K562 (cell line): ENCODE results near the gene FILIP1L. TPM values are rescaled to one million over a fixed set of nuclear protein-coding genes. Genes with fewer than 3 reads are reported as not detected.

Source experiments
- ATAC-seq: fragments of 200-7000 bp; cut with Tn5 transposase; 3 replicates; pipeline ENCODE4 v1.9.1; 2020; ENCODE audit warnings: moderate library complexity
- BruUV-seq: library from RNA; stranded (reverse); fragments of 400-500 nt; replicated peaks from 2 replicates; lab custom pipeline; 2021; lab: Mats Ljungman, UMichigan
- CTCF ChIA-PET: fragments of 300-600 bp; formaldehyde crosslinking; extraction: SDS; loops from one replicate; lab custom pipeline; 2021; ENCODE audit warnings: low intra/inter-chr PET ratio; lab: Yijun Ruan, JAX
- POLR2A ChIA-PET: fragments of 300-600, 350-650 bp; sonication (Branson Sonifier 250); formaldehyde crosslinking; extraction: SDS; loops from one replicate; lab custom pipeline; 2021; ENCODE audit warnings: antibody characterized with exemption, inconsistent platforms; lab: Yijun Ruan, JAX
- DNase-seq, 4 experiments: peaks; one replicate each; pipeline versions ENCODE4 v3.0.0 to v3.0.0-alpha.2; 2011 to 2018; ENCODE audit warnings: low spot score in 3 of 4, mixed read lengths in 3 of 4; ENCODE audit errors: extremely low read depth in 1 of 4
- FAIRE-seq: peaks from 2 replicates; lab custom pipeline; 2011; peaks lifted over from hg19 to GRCh38; lab: Jason Lieb, UNC
- H2AFZ ChIP-seq: 2 replicates; pipeline ENCODE4 v1.6.0; 2011; ENCODE audit warnings: low read depth, low read length, control low read depth, inconsistent platforms
- H3K27ac ChIP-seq: fragments of 200-600 bp; 3 replicates; pipeline ENCODE4 v1.8.0; 2011; ENCODE audit warnings: low read depth, mild to moderate bottlenecking, control low read depth, inconsistent platforms, low read length, moderate library complexity, mixed read lengths; ENCODE audit errors: extremely low read depth
- H3K27me3 ChIP-seq, 2 experiments: fragments of 300-600 bp in 1 of 2; 2 replicates in 1 of 2; 3 replicates in 1 of 2; pipeline versions ENCODE4 v1.6.0 to v1.8.0; 2011; ENCODE audit warnings: inconsistent platforms in 2 of 2, low read length in 2 of 2, mild to moderate bottlenecking in 1 of 2, mixed read lengths in 1 of 2, moderate library complexity in 1 of 2; ENCODE audit not compliant: control insufficient read depth in 2 of 2, insufficient read depth in 2 of 2
- H3K36me3 ChIP-seq: fragments of 300-600 bp; 3 replicates; pipeline ENCODE4 v1.8.0; 2011; ENCODE audit warnings: mild to moderate bottlenecking, low read length, inconsistent platforms; ENCODE audit not compliant: control insufficient read depth, insufficient read depth
- H3K4me1 ChIP-seq, 2 experiments: fragments of 200-600 bp in 1 of 2; replicated peaks in 1 of 2; 2 replicates in 1 of 2; 3 replicates in 1 of 2; pipeline versions ENCODE4 v1.5.1 to v1.8.0; 2011; ENCODE audit warnings: inconsistent platforms in 2 of 2, low read length in 2 of 2, mild to moderate bottlenecking in 1 of 2, mixed read lengths in 1 of 2, moderate library complexity in 1 of 2; ENCODE audit not compliant: control insufficient read depth in 2 of 2, insufficient read depth in 2 of 2
- H3K4me2 ChIP-seq: 2 replicates; pipeline ENCODE4 v1.6.1; 2011; ENCODE audit warnings: low read length, control low read depth, inconsistent platforms, mixed read lengths; ENCODE audit not compliant: insufficient read depth
- H3K4me3 ChIP-seq: fragments of 200-600 bp; sonication (generic), shearing (Covaris generic); 2 replicates; pipeline ENCODE4 v1.5.1; 2016; ENCODE audit warnings: control low read depth, inconsistent platforms
- H3K79me2 ChIP-seq: fragments of 200-600 bp; 3 replicates; pipeline ENCODE4 v1.8.0; 2011; ENCODE audit warnings: low read length, inconsistent platforms; ENCODE audit not compliant: control insufficient read depth, insufficient read depth
- H3K9ac ChIP-seq, 2 experiments: 2 replicates each; pipeline versions ENCODE4 v1.6.0 to v1.6.1; 2011; ENCODE audit warnings: low read depth in 2 of 2, low read length in 2 of 2, control low read depth in 1 of 2, inconsistent platforms in 1 of 2, mild to moderate bottlenecking in 1 of 2, mixed read lengths in 1 of 2; ENCODE audit not compliant: insufficient read depth in 1 of 2
- H3K9me1 ChIP-seq: one replicate; pipeline ENCODE4 v1.6.0; 2011; ENCODE audit warnings: inconsistent platforms, mild to moderate bottlenecking, low read length, moderate library complexity; ENCODE audit not compliant: control insufficient read depth, insufficient read depth
- H3K9me3 ChIP-seq: replicated peaks from 2 replicates; pipeline ENCODE4 v1.5.1; 2011; ENCODE audit warnings: low read depth, low read length, inconsistent platforms; ENCODE audit not compliant: control insufficient read depth, insufficient read depth
- H4K20me1 ChIP-seq: replicated peaks from 2 replicates; pipeline ENCODE4 v1.6.1; 2011; ENCODE audit warnings: low read length, inconsistent platforms, mixed read lengths; ENCODE audit not compliant: control insufficient read depth, insufficient read depth
- NFIX ChIP-seq: fragments of 250-450 bp; sonication (Bioruptor Pico); IDR thresholded peaks from 2 replicates; pipeline ENCODE4 v1.4.0; 2020; ENCODE audit warnings: low read depth, mild to moderate bottlenecking, moderate library complexity
- ZNF408 ChIP-seq: fragments of 250-450 bp; sonication (Bioruptor Pico); IDR thresholded peaks from 2 replicates; pipeline ENCODE4 v1.4.0; 2020; ENCODE audit warnings: low read depth, mild to moderate bottlenecking, moderate library complexity
- WGBS: fragments of 100-300 bp; shearing (Covaris generic); methylation state at CpG from one replicate; pipeline ENCODE4 v1.1.6; 2016; ENCODE audit warnings: low coverage, mixed read lengths; ENCODE audit not compliant: insufficient coverage; ENCODE audit errors: missing lambda C conversion rate; 5-methylcytosine and 5-hydroxymethylcytosine counted together
- in situ Hi-C: fragments of 300-500 bp; cut with MboI; formaldehyde crosslinking; loops from 4 replicates; pipeline ENCODE4 v1.15.0; 2018; ENCODE audit warnings: inconsistent platforms, mixed read lengths
- intact Hi-C: fragments of 100-400 bp; cut with micrococcal nuclease; formaldehyde crosslinking; loops from 2 replicates; pipeline ENCODE4 v1.14.2; 2022
- polyA plus RNA-seq, 8 experiments: library from polyadenylated mRNA; depleted of rRNA in 4 of 8; stranded (reverse) in 5 of 8; unstranded in 3 of 8; fragments of >200 nt; fragmentation: Nextera tagmentation in 2 of 8; fragmentation: Illumina TruSeq in 1 of 8; extraction: Ambion mirVana in 2 of 8; extraction: Trizol in 1 of 8; gene quantifications; 2 replicates each; pipeline versions ENCODE4 v1.2.1 to v1.2.3, GENCODE V29; 2011 to 2014; ENCODE audit warnings: inconsistent platforms in 1 of 8, missing spikeins in 1 of 8
- total RNA-seq, 7 experiments: library from RNA; depleted of rRNA in 6 of 7; stranded (reverse); fragments of >200 nt in 6 of 7; fragmentation: Illumina TruSeq in 2 of 7; extraction: Trizol in 2 of 7; gene quantifications; 2 replicates each; pipeline versions ENCODE4 v1.2.1 to v1.2.3, GENCODE V29; 2011 to 2021; ENCODE audit warnings: low replicate concordance in 1 of 7
- TF ChIP-seq, protein P1 (sequence below): fragments of 450-650 bp; IDR thresholded peaks from 2 replicates; pipeline ENCODE4 v1.6.1; 2017; ENCODE audit warnings: antibody characterized with exemption, mild to moderate bottlenecking

The FILIP1L gene
- total and polyA plus RNA-seq, 9 of the 15 experiments (the other 6 are each of a cell fraction or from before 2014, with no cell fraction given): 0.50 to 2.1 (median 1.1) TPM

DNA sequence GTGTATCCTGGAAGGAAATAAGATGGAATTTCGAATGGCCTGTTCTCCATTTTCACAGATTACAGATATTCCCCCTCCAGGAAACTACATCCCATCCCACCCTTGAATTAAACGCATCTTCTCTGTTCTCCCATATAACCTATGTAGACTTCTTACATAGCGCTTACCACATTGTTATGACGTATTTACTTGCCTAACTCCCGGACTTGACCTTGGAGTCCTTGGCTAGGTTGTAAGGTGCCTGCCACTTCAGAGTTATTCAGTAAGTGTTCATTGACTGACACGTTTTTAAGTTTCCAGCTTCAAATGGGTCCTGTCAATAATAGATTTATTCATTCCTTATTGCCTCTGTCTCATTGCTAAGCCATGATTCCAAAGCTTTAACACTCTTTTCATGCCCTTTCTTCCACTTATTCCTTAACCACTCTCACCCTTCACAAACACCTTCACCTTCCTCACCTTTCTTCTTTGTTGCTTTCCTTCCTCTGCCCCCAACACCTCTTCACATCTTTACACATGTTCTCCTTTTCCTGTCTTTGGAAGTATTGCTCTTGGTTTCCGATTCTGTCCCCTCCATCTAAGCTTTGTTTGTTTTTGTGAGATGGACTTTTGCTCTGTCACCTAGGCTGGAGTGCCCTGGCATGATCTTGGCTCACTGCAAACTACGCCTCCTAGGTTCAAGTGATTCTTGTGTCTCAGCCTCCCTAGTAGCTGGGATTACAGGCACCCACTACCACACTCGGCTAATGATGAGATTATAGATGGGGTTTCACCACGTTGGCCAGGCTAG lies 158.3 kb downstream of the FILIP1L start (continued):
- TF ChIP-seq, protein P1, sequence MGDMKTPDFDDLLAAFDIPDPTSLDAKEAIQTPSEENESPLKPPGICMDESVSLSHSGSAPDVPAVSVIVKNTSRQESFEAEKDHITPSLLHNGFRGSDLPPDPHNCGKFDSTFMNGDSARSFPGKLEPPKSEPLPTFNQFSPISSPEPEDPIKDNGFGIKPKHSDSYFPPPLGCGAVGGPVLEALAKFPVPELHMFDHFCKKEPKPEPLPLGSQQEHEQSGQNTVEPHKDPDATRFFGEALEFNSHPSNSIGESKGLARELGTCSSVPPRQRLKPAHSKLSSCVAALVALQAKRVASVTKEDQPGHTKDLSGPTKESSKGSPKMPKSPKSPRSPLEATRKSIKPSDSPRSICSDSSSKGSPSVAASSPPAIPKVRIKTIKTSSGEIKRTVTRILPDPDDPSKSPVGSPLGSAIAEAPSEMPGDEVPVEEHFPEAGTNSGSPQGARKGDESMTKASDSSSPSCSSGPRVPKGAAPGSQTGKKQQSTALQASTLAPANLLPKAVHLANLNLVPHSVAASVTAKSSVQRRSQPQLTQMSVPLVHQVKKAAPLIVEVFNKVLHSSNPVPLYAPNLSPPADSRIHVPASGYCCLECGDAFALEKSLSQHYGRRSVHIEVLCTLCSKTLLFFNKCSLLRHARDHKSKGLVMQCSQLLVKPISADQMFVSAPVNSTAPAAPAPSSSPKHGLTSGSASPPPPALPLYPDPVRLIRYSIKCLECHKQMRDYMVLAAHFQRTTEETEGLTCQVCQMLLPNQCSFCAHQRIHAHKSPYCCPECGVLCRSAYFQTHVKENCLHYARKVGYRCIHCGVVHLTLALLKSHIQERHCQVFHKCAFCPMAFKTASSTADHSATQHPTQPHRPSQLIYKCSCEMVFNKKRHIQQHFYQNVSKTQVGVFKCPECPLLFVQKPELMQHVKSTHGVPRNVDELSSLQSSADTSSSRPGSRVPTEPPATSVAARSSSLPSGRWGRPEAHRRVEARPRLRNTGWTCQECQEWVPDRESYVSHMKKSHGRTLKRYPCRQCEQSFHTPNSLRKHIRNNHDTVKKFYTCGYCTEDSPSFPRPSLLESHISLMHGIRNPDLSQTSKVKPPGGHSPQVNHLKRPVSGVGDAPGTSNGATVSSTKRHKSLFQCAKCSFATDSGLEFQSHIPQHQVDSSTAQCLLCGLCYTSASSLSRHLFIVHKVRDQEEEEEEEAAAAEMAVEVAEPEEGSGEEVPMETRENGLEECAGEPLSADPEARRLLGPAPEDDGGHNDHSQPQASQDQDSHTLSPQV: no peak
- no peak for TF ChIP-seq ZNF408 (CRISPR knock-in tag)

DNA sequence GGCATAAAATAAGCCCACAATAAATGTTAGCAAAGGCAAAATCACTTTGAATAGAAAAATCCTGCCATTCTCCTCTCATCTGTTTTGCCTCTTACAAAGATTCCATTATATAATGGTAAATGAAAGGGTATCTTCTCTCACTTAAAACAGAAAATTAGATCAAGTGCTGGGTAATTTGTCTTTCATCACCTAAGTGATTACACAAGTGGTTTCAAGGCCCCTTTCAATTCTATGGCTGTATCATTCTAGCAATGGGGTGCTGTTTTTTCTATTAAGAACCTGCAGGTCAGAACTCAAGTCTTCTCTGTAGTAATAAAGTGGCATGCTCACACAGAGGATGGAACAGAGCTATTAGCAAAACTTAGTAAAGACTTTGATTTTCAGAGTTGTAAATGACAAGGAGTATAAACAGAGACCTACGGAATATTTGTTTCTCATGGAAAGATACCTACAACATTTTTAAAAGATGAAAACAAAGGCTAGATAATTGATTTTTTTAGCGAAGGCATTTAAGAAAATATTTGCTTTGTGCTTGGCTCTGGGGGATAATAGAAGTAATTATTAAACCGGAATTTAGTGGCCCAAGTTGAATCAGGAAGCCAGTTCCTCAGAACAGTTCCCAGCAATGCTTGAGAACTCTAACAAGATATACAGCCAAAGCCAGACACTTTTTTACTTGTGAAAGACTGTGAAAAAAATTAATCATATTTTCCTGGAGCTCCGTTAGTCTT lies 159.2 kb downstream of the FILIP1L start:
- intact Hi-C loops (no loop called here), in situ Hi-C loops (no loop called here)
- POLR2A ChIA-PET: interaction anchor here (1.2 kb wide), 1 partner anchor 16 kb away, joined by 3 read pairs; no protein-coding TSS in a partner anchor
- H3K4me2 ChIP-seq: no peak overlapping the region
- no peak for DNase-seq
- WGBS: 89% methylated on average over 4 of the region's 4 CpGs
- no peak for FAIRE-seq
- ATAC-seq: no peak
- H4K20me1 ChIP-seq: 0 out of 2 replicates have a peak, but pooled peaks cover 8% of the 10 kb centered on the region
- peaks cover 3% of the 10 kb centered on the region for H3K9me1 ChIP-seq
- peaks cover 0 to 9% of the 10 kb centered on the region in 2 experiments; a peak in 2 of 5 replicates for H3K4me1 ChIP-seq
- TF ChIP-seq NFIX (CRISPR knock-in tag): no peak
- H3K79me2 ChIP-seq: peaks cover 3% of the 10 kb centered on the region; the same call in 2 of the 3 replicates
- no peaks in the 10 kb centered on the region for H3K27me3 ChIP-seq
- H3K36me3 ChIP-seq: no peaks in the 10 kb centered on the region
- no TSS peak for BruUV-seq
- H3K9ac ChIP-seq: no peak overlapping the region
- H2AFZ ChIP-seq: no peak overlapping the region
- no peak overlapping the region for H3K4me3 ChIP-seq
- CTCF ChIA-PET: no interaction called here
- H3K9me3 ChIP-seq: no peaks in the 10 kb centered on the region
- H3K27ac ChIP-seq: no peak overlapping the region
